GM21367 (cell line): ENCODE results near the gene PGAP3.

Experiments used
- ATAC-seq: cut with Tn5 transposase; IDR thresholded peaks from one replicate; pipeline ENCODE4 v1.9.1; 2021; ENCODE audit not compliant: unreplicated experiment

The PGAP3 gene

GRCh38 chr17:39625198-39625785 lies 62.6 kb downstream of the PGAP3 start:
- ATAC-seq: no peak

GRCh38 chr17:39624313-39624712 lies 63.5 kb downstream of the PGAP3 start:
- ATAC-seq: no peak

- no peak for ATAC-seq
These were observed 64.4 kb downstream of the PGAP3 start for GRCh38 chr17:39623356-39623950.

- ATAC-seq: no peak
These were observed 65.4 kb downstream of the PGAP3 start for GRCh38 chr17:39622380-39623006.

GRCh38 chr17:39621523-39622379 lies 66.1 kb downstream of the PGAP3 start:
- no peak for ATAC-seq
